Measurements from ENCODE around the gene SPTY2D1.

DNA sequence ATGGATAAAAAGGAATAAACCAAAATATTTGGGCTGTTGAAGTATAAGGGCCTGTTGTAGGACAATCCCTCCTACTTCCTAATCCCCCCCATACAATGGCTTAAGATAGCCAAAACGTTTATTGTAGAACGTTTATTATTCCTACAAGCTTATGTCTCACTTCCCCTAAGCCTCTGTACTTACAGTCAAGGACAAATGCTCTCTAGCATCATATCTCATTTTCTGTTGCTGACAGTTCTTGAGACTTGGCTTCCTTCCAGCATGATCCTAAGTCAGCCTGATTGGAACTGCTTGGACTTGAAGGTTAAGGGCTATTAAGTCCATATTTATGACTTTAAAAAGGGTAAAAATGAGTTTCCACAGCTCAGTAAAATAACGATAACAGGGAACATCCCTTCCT is 25.8 kb downstream of the SPTY2D1 start:
- TF ChIP-seq, protein P1, sequence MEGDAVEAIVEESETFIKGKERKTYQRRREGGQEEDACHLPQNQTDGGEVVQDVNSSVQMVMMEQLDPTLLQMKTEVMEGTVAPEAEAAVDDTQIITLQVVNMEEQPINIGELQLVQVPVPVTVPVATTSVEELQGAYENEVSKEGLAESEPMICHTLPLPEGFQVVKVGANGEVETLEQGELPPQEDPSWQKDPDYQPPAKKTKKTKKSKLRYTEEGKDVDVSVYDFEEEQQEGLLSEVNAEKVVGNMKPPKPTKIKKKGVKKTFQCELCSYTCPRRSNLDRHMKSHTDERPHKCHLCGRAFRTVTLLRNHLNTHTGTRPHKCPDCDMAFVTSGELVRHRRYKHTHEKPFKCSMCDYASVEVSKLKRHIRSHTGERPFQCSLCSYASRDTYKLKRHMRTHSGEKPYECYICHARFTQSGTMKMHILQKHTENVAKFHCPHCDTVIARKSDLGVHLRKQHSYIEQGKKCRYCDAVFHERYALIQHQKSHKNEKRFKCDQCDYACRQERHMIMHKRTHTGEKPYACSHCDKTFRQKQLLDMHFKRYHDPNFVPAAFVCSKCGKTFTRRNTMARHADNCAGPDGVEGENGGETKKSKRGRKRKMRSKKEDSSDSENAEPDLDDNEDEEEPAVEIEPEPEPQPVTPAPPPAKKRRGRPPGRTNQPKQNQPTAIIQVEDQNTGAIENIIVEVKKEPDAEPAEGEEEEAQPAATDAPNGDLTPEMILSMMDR (conservative IDR thresholded peaks at IDR 0.05; ENCODE audit: low read depth in 2 of 2), result no peak
- TF ChIP-seq NANOG (IDR thresholded peaks at IDR 0.05; ENCODE audit: borderline replicate concordance) (no peak), ZNF331 (CRISPR knock-in tag; IDR thresholded peaks at IDR 0.05; ENCODE audit: low read depth) (no peak), EZH2phosphoT487 (IDR thresholded peaks at IDR 0.05; ENCODE audit: unreplicated experiment) (no peak), POLR2AphosphoS5 (IDR thresholded peaks at IDR 0.05; ENCODE audit: low read depth) (no peak)
- TF ChIP-seq, protein P2, sequence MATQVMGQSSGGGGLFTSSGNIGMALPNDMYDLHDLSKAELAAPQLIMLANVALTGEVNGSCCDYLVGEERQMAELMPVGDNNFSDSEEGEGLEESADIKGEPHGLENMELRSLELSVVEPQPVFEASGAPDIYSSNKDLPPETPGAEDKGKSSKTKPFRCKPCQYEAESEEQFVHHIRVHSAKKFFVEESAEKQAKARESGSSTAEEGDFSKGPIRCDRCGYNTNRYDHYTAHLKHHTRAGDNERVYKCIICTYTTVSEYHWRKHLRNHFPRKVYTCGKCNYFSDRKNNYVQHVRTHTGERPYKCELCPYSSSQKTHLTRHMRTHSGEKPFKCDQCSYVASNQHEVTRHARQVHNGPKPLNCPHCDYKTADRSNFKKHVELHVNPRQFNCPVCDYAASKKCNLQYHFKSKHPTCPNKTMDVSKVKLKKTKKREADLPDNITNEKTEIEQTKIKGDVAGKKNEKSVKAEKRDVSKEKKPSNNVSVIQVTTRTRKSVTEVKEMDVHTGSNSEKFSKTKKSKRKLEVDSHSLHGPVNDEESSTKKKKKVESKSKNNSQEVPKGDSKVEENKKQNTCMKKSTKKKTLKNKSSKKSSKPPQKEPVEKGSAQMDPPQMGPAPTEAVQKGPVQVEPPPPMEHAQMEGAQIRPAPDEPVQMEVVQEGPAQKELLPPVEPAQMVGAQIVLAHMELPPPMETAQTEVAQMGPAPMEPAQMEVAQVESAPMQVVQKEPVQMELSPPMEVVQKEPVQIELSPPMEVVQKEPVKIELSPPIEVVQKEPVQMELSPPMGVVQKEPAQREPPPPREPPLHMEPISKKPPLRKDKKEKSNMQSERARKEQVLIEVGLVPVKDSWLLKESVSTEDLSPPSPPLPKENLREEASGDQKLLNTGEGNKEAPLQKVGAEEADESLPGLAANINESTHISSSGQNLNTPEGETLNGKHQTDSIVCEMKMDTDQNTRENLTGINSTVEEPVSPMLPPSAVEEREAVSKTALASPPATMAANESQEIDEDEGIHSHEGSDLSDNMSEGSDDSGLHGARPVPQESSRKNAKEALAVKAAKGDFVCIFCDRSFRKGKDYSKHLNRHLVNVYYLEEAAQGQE (IDR thresholded peaks at IDR 0.05; ENCODE audit: unreplicated experiment), result no peak

Data from GM23338 (cell line).